Urothelium cell line (cell line): ENCODE measurements around the gene MSRB1.
"Not testable (repeated sequence)": the region's sequence is repeated elsewhere in the genome, so short reads cannot be mapped to it uniquely, and the experiment has no call there.

Experiments used
- DNase-seq: peaks from one replicate; pipeline ENCODE4 v3.0.0; 2011; ENCODE audit warnings: low spot score, mixed read lengths
- FAIRE-seq: peaks from 2 replicates; lab custom pipeline; 2011; peaks lifted over from hg19 to GRCh38; lab: Jason Lieb, UNC

Gene MSRB1

DNA sequence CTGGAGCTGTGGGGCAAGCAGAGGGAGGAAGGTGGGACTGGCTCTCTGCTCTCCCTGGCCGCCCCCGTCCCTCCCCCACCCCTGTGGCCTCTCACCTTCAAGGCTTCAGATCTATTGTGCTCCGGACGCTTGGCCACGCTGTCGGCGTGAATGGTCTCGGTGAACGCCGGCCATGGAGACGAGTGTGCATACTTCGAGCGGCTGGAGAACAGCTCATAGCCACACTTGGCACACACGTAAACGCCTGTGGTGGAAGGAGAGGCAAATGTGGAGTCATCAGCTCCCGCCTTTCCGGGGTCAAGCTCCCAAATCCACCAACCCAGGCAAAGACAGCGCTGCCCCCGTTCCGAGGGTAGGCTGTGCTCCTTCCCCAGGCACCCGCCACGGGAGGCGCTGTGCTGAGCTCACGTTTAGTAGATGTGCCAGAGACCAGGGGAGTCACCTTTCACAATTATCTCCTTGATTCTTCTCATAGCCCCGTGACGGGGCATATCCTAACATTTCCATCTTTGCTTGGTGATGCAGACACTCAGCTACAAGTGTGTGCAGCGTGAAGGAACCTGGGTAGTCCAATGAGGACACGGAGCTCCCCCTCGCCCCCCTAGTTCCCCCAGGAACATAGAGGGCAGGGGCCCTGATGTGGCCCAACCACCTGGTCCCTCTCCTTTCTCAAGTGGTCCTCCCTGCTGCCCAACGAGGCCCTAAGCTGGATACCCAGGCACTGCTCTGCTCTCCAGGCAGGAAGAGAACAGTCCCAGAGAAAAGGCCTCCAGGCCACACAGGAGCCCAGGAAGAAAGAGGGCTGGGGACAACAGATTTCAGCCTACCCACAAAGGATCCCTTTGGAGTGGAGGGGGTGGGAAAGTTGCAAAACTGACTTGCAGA, 1.6 kb downstream of the MSRB1 start:
- no peak for FAIRE-seq
- DNase-seq, result no peak

DNA sequence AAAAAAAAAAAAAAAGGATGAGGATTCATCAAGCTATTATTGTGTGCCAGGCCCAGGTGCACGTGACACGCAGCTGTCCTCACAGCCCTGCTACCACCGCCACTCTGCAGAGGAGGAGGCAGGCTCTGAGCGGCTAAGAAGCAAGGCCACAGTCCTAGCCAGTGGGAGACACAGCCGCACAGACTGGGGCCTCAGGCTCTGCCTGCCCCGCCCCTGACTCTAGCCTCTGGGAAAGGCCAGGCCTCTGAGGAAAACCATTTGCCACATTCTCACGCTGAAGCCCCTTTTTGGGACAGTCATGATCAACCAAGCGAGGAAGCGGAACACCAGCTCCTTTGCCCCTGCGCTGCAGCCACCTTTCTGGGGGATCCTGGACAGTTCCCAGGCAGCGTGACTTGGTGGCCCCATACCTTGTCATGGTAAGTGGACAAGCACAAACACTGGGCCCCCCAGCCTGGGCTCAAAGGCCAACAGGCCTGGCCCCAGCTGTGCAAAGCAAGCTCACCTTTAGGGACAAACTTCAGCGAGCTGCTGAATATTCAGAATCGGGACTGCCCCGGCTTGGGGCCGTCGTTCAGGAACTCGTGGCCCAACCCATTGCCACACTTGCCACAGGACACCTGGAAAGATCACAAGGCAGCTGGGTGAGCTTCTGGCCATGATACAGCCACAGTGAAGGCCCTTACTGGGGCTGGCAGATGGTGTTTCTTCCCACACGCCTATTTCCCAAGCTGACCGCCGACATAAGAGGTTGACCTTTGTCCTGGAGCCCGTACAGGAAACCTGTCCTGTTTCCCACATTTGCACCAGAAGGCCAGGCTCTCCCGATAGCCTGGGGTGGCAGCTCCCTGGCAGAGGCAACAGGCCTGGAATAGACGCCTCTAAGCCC, 2.5 kb downstream of the MSRB1 start:
- FAIRE-seq (no peak), DNase-seq (no peak)

DNA sequence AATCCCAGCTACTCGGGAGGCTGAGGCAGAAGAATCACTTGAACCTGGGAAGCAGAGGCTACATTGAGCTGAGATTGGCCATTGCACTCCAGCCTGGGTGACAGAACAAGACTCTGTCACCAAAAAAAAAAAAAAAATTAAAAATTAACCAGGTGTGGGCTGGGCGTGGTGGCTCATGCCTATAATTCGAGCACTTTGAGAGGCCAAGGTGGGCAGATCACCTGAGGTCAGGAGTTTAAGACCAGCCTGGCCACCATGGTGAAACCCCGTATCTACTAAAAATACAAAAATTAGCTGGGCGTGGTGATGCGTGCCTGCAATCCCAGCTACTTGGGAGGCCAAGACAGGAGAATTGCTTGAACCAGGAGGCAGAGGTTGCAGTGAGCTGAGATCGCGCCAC, 3.2 kb downstream of the MSRB1 start:
- FAIRE-seq, result not testable (repeated sequence)

DNA sequence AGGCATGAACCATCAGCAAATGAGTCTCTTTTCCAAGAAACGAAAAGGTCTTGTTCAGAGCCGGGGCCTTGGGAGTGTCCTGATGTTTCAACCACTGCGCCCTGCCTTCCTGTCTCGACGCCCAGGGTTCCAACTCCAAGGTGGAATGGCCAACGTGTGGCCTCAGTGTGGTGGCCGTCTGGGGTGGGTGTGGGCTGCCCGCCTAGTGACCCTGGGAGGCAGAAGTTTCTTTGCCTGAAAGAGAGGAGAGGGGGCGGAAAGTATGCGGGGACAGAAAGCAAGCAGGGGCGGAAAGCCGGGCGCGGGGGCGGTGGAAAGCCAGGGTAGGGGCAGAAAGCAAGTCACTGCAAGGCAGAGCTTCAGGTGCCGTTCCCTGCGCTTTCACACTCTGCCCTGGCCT, 4.1 kb downstream of the MSRB1 start:
- DNase-seq (no peak), FAIRE-seq (no peak)

More for the DNA sequence above, 3.2 kb downstream of the MSRB1 start:
- not testable (repeated sequence) for DNase-seq

DNA sequence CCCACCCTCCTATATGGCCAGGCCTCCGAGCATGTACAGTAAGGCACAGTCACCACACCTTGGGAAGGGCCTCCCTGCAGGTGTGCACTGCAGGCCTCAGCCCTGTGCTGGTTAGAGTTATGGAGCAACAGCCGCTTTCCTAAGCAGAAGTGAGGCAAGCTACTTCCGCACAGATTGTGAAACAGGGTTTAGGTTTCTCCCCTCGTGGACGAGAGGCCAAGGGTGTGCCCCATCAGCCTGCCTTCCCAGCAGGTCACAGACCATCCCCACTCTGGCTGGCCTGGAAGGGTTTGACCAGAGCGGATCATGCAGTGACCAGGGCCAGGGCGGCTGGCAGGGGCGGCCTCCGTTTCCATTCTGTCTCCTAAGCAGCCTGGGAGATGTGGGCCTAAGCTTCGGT, 4.7 kb downstream of the MSRB1 start:
- DNase-seq, result no peak
- no peak for FAIRE-seq

DNA sequence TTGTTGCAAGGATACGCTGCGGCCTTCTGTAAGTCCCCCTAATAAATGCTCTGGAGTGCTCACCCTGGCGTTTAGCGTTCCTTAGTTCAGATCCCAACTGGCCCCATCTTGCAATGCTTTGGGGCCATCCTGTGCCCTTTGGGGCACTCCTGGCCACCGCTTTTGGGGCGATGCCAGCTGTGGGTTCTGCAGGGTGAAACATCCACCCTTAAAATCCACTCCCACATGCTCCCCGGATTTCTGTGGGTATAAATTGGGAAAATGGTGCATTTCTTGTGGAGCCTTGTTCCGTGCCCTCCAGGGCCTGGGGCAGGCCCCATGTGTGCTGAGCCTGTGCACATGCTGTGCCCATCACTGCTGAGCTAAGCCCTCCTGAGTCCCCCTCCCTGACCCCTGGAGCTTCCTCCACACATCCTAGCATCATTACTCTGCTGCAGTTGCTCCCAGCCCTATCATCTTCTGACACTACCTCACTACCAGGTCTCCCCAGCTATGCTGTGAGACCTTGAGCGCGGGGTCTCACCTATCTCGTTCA, 6.0 kb downstream of the MSRB1 start:
- DNase-seq (no peak), FAIRE-seq (no peak)

DNA sequence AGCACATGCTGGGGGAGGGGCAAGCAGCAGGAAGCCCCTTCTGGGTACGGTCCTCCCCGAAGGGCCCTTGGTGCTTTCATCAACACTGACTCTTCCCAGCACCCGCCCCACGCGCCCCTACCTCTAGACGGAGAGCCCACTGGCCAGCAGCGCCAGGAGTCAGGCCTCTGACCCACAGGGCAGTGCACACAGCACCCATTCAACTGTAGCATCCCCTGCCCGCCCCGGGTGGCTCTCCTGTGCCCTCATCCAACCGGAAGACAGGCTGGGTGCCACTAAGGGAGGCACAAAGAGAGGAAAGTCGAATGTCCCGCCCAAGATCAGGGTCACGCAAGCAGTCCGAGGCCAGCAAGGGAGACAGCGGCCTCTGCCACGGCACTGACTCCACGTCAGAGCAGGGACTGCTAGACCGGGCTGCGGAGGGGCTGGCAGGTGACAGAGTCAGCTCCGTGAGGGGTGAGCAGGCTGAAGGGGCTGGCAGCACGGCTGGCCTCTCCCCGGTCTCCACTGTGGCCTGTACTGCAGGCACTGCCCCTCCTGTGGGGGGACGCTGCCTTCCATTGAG, 9.8 kb downstream of the MSRB1 start:
- DNase-seq, result no peak

DNA sequence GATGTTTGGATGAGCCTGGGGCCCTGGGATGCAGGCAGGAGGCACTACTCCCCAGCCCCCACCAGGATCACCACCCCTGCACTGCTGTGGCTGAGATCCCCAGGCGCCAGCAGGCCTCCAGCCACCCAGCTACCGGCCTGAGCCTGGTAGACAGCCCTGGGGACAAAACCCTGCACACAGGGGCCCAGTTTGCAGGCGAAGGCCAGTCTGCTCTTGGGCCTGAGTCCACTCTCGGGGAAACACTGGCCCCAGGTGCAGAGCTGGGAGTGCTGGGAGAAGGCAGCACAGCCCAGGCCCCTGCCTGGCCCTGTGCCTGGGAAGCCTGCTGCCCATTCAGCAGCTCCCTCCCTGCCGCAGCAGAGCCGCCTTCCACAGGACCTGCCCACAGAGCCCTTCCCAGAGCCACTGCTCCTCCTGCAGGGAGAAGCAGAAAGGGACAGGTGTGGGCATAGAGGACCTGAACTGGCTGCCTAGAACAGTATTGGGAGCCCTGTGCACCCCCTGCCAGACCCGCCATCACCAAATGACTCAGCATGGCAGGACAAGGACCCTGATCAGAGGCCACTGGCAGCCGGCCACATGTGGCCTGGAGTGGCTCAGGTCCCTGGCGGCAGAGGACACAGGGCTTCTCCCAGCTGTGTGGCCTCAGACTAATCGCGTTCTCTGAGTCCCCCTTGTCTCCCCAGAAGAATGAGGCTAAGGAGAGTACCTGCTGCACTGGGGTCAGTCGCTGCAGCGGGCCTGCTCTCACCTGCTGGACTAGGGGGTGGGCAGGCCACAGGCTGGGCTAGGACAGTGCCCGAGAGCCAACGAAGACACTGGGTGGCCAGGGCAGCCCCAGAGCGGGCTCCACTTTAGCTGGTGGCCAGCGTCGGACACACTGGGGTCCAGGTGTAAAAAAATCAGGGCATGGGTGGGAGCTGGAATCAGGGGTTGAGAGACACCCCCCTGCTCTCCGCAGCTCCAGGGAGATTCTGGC, 10.7 kb downstream of the MSRB1 start:
- DNase-seq (peak; percentile 40), FAIRE-seq (no peak)

More for the DNA sequence above, 9.8 kb downstream of the MSRB1 start:
- no peak for FAIRE-seq

DNA sequence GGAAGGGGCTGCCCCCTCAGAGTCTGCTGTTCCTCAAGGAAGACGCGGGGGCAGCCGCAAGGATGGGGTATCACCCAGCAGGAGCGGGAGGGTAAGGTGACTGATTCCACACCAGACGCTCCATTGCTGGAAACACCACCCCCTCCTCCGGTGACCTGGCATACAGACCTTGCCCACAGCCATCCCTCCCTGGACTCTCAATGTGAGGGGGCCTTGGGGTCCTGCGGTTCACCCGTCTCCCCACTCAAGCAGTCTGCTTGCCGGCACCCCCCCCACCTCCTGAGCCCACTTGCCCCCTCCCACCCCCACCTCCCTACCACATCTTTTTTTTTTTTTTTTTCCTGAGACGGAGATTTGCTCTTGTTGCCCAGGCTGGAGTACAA, 12.7 kb downstream of the MSRB1 start:
- FAIRE-seq (no peak), DNase-seq (no peak)

DNA sequence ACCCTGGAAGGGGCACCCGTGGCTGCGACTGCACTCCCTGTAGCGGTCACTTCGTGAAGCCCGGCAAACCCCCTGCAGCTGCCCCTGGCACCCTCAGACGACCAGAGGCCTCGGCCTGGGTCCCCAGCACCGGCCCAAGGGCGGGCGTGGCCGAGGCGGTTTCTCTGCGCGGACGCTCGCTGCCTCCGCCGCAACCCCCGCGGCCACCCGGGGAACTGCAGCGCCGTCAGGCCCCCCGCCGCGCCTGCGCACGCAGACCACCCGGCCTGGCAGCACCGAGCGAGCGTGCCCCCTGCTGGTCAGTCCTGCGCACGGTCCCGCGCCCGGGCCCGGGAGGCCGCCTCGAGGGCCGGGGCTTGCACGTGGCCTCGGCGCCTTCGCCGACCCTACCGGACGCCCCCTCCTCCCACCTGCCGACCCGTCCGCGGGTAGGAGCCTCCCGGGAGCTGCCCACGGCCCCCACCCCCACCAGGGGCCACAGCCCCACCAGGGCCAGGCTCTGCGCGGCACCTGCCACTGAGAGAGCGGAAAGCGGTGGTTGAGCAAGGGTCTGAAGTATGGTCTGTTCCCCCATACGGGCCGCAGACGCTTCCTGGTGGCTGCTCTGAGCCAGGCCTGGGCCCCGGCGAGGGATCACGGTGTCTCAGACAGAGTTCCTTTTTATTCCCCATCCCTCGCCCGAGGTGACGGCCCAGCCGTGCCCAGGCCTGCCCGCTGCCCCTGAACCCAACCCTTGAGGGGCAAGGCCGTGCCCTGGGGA, 13.2 kb downstream of the MSRB1 start:
- FAIRE-seq, result peak; percentile 98
- peak; percentile 98 for DNase-seq

DNA sequence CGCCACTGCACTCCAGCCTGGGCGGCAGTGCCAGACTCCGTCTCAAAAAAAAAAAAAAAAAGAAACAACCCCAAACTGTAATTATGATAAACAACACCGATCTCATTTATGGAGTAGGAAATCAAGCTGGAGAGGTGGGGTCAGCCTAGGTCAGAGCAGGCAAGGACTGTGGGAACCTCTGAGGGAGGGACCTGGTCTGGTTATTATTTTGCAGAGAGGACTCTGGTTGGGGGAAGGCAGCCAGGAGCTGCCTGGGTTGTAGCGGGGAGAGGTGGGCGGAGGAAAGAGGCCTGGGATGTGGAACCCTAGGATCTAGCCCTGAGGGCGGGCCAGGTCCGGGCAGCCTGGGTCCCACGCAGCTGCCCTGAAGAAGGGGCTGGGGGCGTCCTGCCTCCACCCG, 13.9 kb downstream of the MSRB1 start:
- FAIRE-seq, result no peak

DNA sequence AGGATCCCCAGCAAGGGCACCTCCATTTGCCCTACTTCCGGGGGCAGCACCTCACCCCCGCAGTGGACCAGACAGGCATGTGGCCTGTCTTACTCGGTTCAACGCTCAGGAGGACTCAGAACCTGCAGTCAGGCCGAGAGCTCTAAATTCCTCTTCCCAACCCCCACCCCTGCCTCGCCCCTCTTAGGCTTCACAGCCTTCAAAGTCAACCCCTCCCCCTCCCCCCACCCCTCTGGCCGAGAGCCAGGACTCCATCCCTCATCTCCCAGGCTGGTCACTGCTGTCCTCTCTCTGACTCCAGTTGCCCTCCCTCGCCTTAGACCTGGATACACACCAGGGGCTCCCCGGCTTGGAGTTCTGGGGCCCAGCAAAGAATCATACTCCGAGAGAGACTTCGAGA, 16.7 kb downstream of the MSRB1 start:
- FAIRE-seq (no peak), DNase-seq (no peak)

More for the DNA sequence above, 13.9 kb downstream of the MSRB1 start:
- peak; percentile 72 for DNase-seq

DNA sequence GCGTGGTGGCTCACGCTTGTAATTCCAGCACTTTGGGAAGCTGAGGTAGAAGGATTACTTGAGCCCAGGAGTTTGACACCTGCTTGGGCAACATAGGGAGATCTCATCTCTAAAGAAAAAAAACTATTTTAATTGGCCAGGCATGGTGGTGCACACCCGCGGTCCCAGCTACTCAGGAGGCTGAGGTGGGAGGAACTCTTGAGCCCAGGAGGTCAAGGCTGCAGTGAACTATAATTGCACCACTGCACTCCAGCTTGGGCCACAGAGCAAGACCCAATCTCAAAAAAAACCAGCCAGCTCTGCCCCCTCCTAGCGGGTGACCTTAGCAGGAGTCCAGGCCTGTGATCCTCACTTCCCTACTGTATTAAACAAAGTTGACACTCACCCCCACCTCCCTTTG, 18.9 kb downstream of the MSRB1 start:
- no peak for FAIRE-seq
- no peak for DNase-seq

DNA sequence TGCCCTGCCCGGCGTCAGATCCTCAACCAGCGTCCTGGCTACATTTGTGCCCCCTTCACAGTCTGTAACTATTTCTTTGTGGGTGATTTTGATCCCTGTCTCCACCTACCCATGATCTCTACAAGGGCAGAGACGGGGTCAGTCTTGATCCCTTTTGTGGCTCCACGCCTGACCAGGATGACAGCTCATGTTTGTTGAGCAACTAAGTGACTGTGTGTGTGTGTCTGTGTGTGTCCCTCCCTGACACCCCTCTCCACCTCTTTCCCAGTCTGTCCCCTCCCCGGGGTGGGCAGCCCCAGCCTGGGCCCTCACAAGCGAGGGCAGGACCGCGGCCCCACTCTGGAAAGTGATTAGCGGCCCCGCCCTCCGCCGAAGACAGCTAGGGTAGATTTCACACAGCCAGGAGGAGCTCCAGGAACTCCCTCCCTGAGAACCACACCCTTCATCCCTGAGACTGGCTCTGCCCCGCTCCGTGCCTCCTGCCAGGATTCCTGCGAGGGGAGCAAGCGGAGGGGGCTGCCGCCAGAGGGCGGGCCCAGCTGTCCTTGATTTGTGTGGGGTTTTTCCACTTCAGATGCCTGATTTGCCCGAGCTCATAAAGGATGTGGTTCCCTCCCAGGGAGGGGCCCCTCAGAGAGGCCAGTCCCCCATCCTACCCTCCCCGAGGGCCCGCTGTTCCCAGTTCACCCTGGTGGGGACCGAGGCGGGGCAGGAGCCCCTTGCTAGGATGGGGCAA, 19.5 kb downstream of the MSRB1 start:
- DNase-seq (peak; percentile 79), FAIRE-seq (no peak)

DNA sequence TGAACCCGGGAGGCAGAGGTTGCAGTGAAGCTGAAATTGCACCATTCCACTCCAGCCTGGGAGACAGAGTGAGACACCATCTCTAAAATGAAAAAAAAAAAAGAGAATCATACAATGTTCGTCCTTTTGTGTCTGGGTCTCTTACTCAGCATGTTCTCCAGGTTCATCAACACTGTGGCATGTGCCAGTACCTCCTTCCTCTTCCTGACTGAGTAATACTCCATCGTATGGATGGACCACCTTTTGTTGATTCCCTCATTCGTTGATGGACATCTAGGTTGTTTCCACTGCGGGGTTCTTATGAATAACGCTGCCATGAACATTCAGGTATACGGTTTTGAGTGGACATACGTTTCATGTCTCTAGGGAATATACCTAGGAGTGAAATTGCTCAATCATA, 20.6 kb downstream of the MSRB1 start:
- DNase-seq, result no peak
- no peak for FAIRE-seq

DNA sequence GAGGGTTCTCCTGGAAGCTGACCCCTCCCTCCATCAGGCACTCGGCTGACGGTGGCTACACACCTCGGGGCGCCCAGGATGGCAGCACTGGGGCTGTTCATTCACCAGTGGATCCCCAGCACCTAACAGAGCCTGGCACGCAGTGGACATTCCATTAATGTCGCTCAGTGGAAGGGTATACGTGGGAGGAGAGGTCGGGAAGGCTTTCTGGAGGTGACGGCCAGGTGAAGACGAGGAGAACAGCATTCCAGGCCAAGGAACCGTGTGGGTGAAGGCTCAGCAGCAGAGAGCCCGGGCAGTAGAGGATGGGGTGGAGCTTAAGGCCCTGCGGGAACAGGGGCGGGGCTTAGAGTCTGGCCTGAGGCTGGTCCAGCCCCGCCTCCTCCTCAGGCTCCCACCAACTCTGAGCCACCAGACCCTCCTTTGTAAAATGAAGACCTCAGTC, 22.2 kb downstream of the MSRB1 start:
- DNase-seq (peak; percentile 72), FAIRE-seq (no peak)

DNA sequence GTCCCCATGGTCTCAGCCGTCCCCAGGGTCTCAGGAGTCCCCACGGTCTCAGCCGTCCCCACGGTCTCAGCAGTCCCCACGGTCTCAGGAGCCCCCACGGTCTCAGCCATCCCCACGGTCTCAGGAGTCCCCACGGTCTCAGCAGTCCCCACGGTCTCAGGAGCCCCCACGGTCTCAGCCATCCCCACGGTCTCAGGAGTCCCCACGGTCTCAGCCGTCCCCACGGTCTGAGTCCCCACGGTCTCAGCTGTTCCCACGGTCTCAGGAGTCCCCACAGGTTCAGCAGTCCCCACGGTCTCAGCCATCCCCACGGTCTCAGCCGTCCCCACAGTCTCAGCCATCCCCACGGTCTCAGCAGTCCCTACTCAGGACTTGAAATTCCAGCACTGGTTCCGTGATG, 22.9 kb downstream of the MSRB1 start:
- peak; percentile 50 for FAIRE-seq

DNA sequence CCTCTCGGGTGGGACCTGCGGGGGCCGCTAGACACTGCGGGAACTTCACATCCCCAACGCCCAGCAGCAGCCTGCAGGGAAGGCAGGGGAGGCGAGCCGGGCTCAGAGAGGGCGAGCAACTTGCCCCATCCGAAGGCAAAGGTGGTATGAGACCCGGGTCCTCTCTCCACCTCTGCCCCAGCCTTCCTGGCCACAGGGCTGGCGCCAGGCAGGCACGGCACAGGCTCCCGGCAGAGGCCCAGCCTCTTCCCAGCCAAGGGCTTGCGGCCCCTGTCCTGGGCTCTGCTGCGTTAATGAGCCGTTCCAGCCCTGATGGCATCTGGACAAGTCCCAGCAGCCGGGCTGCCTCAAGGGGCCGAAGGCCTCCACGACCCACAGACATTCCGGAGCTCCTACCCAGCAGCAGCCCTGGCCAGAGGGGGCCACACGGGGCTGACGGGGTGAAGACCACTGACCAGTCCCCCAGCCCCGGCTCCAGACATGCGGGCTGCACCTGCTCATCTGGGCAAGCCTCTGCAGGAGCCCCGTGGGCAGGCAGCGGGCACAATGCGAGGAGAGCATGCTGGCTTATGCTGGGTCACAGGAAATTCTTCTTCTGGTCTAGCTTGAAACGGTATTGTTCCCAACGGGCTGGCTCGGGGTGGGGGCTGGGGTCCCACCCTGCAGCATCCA, 23.5 kb downstream of the MSRB1 start:
- DNase-seq (no peak), FAIRE-seq (no peak)

More for the DNA sequence above, 22.9 kb downstream of the MSRB1 start:
- DNase-seq, result not testable (repeated sequence)
